Mesenchymal stem cell (in vitro differentiated cells and primary cell): ENCODE data around the gene MGME1.

Source experiments
- DNase-seq: peaks from one replicate; pipeline ENCODE4 v3.0.0-alpha.2; 2013
- H2AFZ ChIP-seq: one replicate; pipeline ENCODE4 v1.6.1; 2013; ENCODE audit warnings: low read depth, mild to moderate bottlenecking, control low read depth, inconsistent platforms, low read length, moderate library complexity
- H2AK5ac ChIP-seq: 2 replicates; pipeline ENCODE4 v1.6.1; 2013; ENCODE audit warnings: low read length, moderate library complexity, mild to moderate bottlenecking, inconsistent platforms; ENCODE audit not compliant: severe bottlenecking
- H2BK120ac ChIP-seq: one replicate; pipeline ENCODE4 v1.6.1; 2013; ENCODE audit warnings: low read depth, mild to moderate bottlenecking, inconsistent platforms, low read length, moderate library complexity
- H2BK12ac ChIP-seq, 2 experiments: one replicate each; pipeline ENCODE4 v1.6.1; 2013; ENCODE audit warnings: inconsistent platforms in 2 of 2, low read length in 2 of 2, mild to moderate bottlenecking in 2 of 2, moderate library complexity in 2 of 2, control low read depth in 1 of 2
- H2BK15ac ChIP-seq: one replicate; pipeline ENCODE4 v1.6.1; 2013; ENCODE audit warnings: mild to moderate bottlenecking, low read depth, inconsistent platforms; ENCODE audit not compliant: poor library complexity, severe bottlenecking
- H2BK5ac ChIP-seq: 2 replicates; pipeline ENCODE4 v1.6.1; 2013; ENCODE audit warnings: low read depth, mild to moderate bottlenecking, low read length, control low read depth, inconsistent platforms; ENCODE audit not compliant: poor library complexity, severe bottlenecking
- H3K14ac ChIP-seq, 2 experiments: one replicate each; pipeline ENCODE4 v1.6.1; 2013; ENCODE audit warnings: inconsistent platforms in 2 of 2, low read length in 2 of 2, control low read depth in 1 of 2, mild to moderate bottlenecking in 1 of 2, moderate library complexity in 1 of 2
- H3K18ac ChIP-seq, 2 experiments: one replicate each; pipeline ENCODE4 v1.6.1; 2013; ENCODE audit warnings: inconsistent platforms in 2 of 2, low read length in 2 of 2, control low read depth in 1 of 2, low read depth in 1 of 2, mild to moderate bottlenecking in 1 of 2
- H3K23ac ChIP-seq, 2 experiments: one replicate each; pipeline ENCODE4 v1.6.1; 2013; ENCODE audit warnings: inconsistent platforms in 2 of 2, low read length in 2 of 2, mild to moderate bottlenecking in 2 of 2, moderate library complexity in 2 of 2, control low read depth in 1 of 2
- H3K27ac ChIP-seq: 2 replicates; pipeline ENCODE4 v1.5.1; 2013; ENCODE audit warnings: mild to moderate bottlenecking, moderate library complexity, low read length, control low read depth, inconsistent platforms; ENCODE audit not compliant: poor library complexity, severe bottlenecking
- H3K27me3 ChIP-seq, 2 experiments: 2 replicates each; pipeline versions ENCODE4 v1.6.1 to v1.7.0; 2013; ENCODE audit warnings: low read length in 2 of 2, mild to moderate bottlenecking in 2 of 2, moderate library complexity in 2 of 2, control low read depth in 1 of 2, inconsistent platforms in 1 of 2; ENCODE audit not compliant: control insufficient read depth in 1 of 2, insufficient read depth in 1 of 2
- H3K36me3 ChIP-seq, 2 experiments: 2 replicates each; pipeline versions ENCODE4 v1.6.1 to v1.7.0; 2013; ENCODE audit warnings: low read length in 2 of 2, control low read depth in 1 of 2, inconsistent platforms in 1 of 2, low read depth in 1 of 2, mild to moderate bottlenecking in 1 of 2; ENCODE audit not compliant: insufficient read depth in 2 of 2, control insufficient read depth in 1 of 2
- H3K4ac ChIP-seq, 2 experiments: one replicate each; pipeline ENCODE4 v1.6.1; 2013; ENCODE audit warnings: inconsistent platforms in 2 of 2, low read length in 2 of 2, mild to moderate bottlenecking in 2 of 2, moderate library complexity in 2 of 2, control low read depth in 1 of 2, low read depth in 1 of 2
- H3K4me1 ChIP-seq: 2 replicates; pipeline ENCODE4 v1.6.1; 2013; ENCODE audit warnings: low read depth, low read length, control low read depth; ENCODE audit not compliant: control insufficient read depth, insufficient read depth
- H3K4me2 ChIP-seq: 2 replicates; pipeline ENCODE4 v1.6.1; 2013; ENCODE audit warnings: low read length, mild to moderate bottlenecking, inconsistent platforms; ENCODE audit not compliant: poor library complexity, severe bottlenecking
- H3K4me3 ChIP-seq, 2 experiments: 2 replicates each; pipeline versions ENCODE4 v1.5.1 to v1.7.0; 2013; ENCODE audit warnings: low read length in 2 of 2, mild to moderate bottlenecking in 2 of 2, control low read depth in 1 of 2, low read depth in 1 of 2; ENCODE audit not compliant: insufficient read depth in 1 of 2
- H3K79me1 ChIP-seq: replicated peaks from 2 replicates; pipeline ENCODE4 v1.6.1; 2013; ENCODE audit warnings: mild to moderate bottlenecking, control low read depth, low read length, inconsistent platforms; ENCODE audit not compliant: poor library complexity, severe bottlenecking
- H3K9ac ChIP-seq: 2 replicates; pipeline ENCODE4 v1.7.0; 2013; ENCODE audit warnings: mild to moderate bottlenecking, low read length, moderate library complexity
- H3K9me3 ChIP-seq: 2 replicates; pipeline ENCODE4 v1.7.0; 2013; ENCODE audit warnings: mild to moderate bottlenecking, low read length; ENCODE audit not compliant: control insufficient read depth
- H4K8ac ChIP-seq: one replicate; pipeline ENCODE4 v1.6.1; 2013; ENCODE audit warnings: inconsistent platforms, mild to moderate bottlenecking, low read length, moderate library complexity
- H4K91ac ChIP-seq: one replicate; pipeline ENCODE4 v1.6.1; 2013; ENCODE audit warnings: mild to moderate bottlenecking, low read length, inconsistent platforms
- WGBS: methylation state at CpG from one replicate; pipeline ENCODE4 v1.1.7; 2013; ENCODE audit warnings: mixed read lengths; 5-methylcytosine and 5-hydroxymethylcytosine counted together

Gene MGME1

DNA sequence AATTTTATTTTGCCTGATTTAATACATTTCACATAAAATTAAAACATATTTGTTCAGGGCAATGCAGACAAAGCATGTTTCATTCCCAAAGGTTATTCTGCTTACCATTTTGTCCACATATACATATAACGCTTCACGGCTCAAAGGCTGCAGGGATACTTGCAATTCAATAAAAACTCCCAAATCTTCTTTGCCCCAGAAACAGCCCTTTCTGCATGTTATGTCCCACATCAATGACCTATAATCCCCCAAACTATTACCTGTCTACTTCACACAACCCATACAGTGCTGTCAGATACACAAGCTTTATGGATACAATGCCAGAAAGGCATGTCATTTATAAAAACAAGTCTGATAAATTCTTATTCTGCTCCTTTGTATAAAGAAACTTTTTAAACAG, 20.4 kb upstream of the MGME1 start:
- Histone ChIP-seq H4K8ac (no peak overlapping the region), H2BK120ac (no peak overlapping the region), H3K4me1 (no peaks in the 10 kb centered on the region), H2AFZ (no peak overlapping the region), H3K14ac (no peak overlapping the region), H2BK5ac (no peak overlapping the region), H3K18ac (no peak overlapping the region), H3K23ac (no peak overlapping the region), H2BK12ac (no peak overlapping the region), H3K4ac (no peak overlapping the region), H3K27me3 (no peaks in the 10 kb centered on the region), H3K36me3 (peaks cover 31 to 97% of the 10 kb centered on the region in 2 experiments), H2BK15ac (no peak overlapping the region), H3K9ac (no peak overlapping the region), H3K27ac (no peak overlapping the region), H3K4me3 (no peak overlapping the region), H2AK5ac (no peak overlapping the region), H4K91ac (no peak overlapping the region), H3K4me2 (no peak overlapping the region), H3K79me1 (peaks cover 23% of the 10 kb centered on the region), H3K9me3 (no peaks in the 10 kb centered on the region)
- WGBS: 98% methylated on average over 2 of the region's 2 CpGs
- DNase-seq: no peak

DNA sequence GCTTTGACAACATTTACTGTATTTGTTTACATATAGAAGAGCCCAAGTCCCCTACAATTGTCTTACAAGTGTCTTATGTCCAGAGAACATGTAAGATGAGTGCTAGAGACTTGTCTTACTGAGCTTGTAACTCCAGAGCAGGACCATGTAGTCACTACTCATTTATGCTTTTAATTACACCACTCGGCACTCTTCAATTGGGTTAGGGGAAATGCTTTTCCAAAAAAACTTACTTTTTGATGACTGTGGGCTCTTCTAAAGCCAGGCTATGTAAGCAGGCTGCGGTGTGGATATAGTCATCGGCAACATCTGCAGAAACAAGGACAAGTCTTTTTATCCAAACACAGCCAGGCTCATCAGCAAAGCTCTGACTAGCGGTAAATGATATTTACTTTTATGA, 18.9 kb upstream of the MGME1 start:
- no peak overlapping the region for H3K4me2 ChIP-seq
- H4K8ac ChIP-seq: no peak overlapping the region
- H3K4me3 ChIP-seq: no peak overlapping the region
- no peak overlapping the region for H2BK12ac ChIP-seq
- H3K23ac ChIP-seq: no peak overlapping the region
- no peak overlapping the region for H3K9ac ChIP-seq
- H3K18ac ChIP-seq: no peak overlapping the region
- no peak overlapping the region for H3K4ac ChIP-seq
- H3K36me3 ChIP-seq: peaks cover 35 to 99% of the 10 kb centered on the region in 2 experiments
- no peaks in the 10 kb centered on the region for H3K27me3 ChIP-seq
- H2AFZ ChIP-seq: no peak overlapping the region
- H3K4me1 ChIP-seq: no peaks in the 10 kb centered on the region
- H2BK120ac ChIP-seq: no peak overlapping the region
- H3K79me1 ChIP-seq: peaks cover 21% of the 10 kb centered on the region
- no peak for DNase-seq
- no peak overlapping the region for H4K91ac ChIP-seq
- no peak overlapping the region for H2AK5ac ChIP-seq
- WGBS: 100% methylated on average over 3 of the region's 4 CpGs
- no peak overlapping the region for H2BK5ac ChIP-seq
- H3K27ac ChIP-seq: no peak overlapping the region
- no peak overlapping the region for H3K14ac ChIP-seq
- no peaks in the 10 kb centered on the region for H3K9me3 ChIP-seq
- no peak overlapping the region for H2BK15ac ChIP-seq

DNA sequence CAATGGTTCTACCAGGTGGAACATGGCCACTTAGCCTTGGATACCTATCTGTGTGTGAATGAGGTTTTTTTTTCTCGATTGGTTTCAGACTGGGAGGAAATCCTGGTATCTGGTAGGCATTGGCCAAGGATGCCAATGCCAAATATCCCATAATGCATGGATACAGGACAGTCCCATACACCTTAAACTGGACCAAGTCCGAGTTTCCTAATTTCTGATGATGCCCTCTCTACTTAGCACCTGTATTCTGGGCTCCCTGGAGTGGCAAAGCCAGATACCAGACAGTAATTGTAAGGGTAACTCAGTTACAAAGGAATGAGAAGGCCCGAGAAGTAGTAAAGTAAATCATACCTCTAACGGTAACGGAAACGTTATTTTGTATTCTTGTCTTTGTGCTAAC, 18.1 kb upstream of the MGME1 start:
- 97% methylated on average over 6 of the region's 6 CpGs for WGBS
- Histone ChIP-seq H3K4ac (no peak overlapping the region), H3K4me3 (no peak overlapping the region), H2BK15ac (no peak overlapping the region), H2BK120ac (no peak overlapping the region), H3K14ac (no peak overlapping the region), H2BK12ac (no peak overlapping the region), H2AK5ac (no peak overlapping the region), H4K91ac (no peak overlapping the region), H3K36me3 (peaks cover 31 to 99% of the 10 kb centered on the region in 2 experiments), H3K4me1 (peaks cover under 1% of the 10 kb centered on the region), H3K79me1 (peaks cover 19% of the 10 kb centered on the region), H4K8ac (no peak overlapping the region), H3K4me2 (no peak overlapping the region), H3K23ac (no peak overlapping the region), H2BK5ac (no peak overlapping the region), H3K18ac (no peak overlapping the region), H3K27ac (no peak overlapping the region), H2AFZ (no peak overlapping the region), H3K9ac (no peak overlapping the region), H3K9me3 (no peaks in the 10 kb centered on the region), H3K27me3 (no peaks in the 10 kb centered on the region)
- no peak for DNase-seq

DNA sequence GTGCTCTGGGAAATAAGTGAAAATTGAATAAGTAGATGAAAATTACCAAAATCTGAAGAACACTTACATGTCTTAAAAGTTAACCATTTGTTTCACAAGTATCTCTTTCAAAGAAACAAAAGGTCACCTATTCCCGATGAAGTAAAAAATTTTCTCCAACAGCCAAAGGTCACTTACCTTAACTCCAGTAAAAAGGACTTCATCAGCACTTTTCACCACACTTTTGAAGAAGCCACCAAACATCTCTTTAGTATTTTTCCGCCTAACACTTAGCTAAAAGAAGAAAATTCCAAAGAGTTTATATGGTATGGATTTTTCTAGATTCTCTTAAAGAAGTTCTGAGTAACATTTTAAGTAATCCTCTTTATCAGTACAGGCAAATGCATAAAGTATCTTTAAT, 17.5 kb upstream of the MGME1 start:
- H2BK12ac ChIP-seq: no peak overlapping the region
- peaks cover 4% of the 10 kb centered on the region for H3K4me1 ChIP-seq
- H3K4me2 ChIP-seq: no peak overlapping the region
- H3K4ac ChIP-seq: no peak overlapping the region
- no peak overlapping the region for H4K91ac ChIP-seq
- no peaks in the 10 kb centered on the region for H3K9me3 ChIP-seq
- DNase-seq: no peak
- no peak overlapping the region for H2BK15ac ChIP-seq
- H3K9ac ChIP-seq: no peak overlapping the region
- no peak overlapping the region for H2BK120ac ChIP-seq
- H2AK5ac ChIP-seq: no peak overlapping the region
- 100% methylated on average over 1 of the region's 2 CpGs for WGBS
- H3K4me3 ChIP-seq: no peak overlapping the region
- no peak overlapping the region for H3K27ac ChIP-seq
- no peak overlapping the region for H3K23ac ChIP-seq
- H3K36me3 ChIP-seq: peaks cover 27 to 99% of the 10 kb centered on the region in 2 experiments
- no peak overlapping the region for H3K18ac ChIP-seq
- no peak overlapping the region for H2AFZ ChIP-seq
- H3K79me1 ChIP-seq: peaks cover 13% of the 10 kb centered on the region
- H3K27me3 ChIP-seq: no peaks in the 10 kb centered on the region
- H2BK5ac ChIP-seq: no peak overlapping the region
- no peak overlapping the region for H3K14ac ChIP-seq
- H4K8ac ChIP-seq: no peak overlapping the region
